Astrocyte of the cerebellum (primary cell): Measurements from ENCODE around the gene FAM120A.

ENCODE experiments used
- DNase-seq: peaks from one replicate; pipeline ENCODE4 v3.0.0-alpha.2; 2011; ENCODE audit warnings: low read depth
- H3K4me3 ChIP-seq: 2 replicates; pipeline ENCODE4 v1.5.1; 2011; ENCODE audit warnings: mild to moderate bottlenecking, low read depth, low read length, moderate library complexity
- CTCF ChIP-seq: IDR thresholded peaks from 2 replicates; pipeline ENCODE4 v1.5.1; 2012; ENCODE audit warnings: low read length, low read depth, moderate library complexity, mild to moderate bottlenecking; ENCODE audit errors: missing control alignments
- in situ Hi-C: cut with HindIII; loops from 2 replicates; pipeline ENCODE4 v1.10.0; 2017; ENCODE audit warnings: low sequenced_read_pairs

Gene FAM120A

DNA sequence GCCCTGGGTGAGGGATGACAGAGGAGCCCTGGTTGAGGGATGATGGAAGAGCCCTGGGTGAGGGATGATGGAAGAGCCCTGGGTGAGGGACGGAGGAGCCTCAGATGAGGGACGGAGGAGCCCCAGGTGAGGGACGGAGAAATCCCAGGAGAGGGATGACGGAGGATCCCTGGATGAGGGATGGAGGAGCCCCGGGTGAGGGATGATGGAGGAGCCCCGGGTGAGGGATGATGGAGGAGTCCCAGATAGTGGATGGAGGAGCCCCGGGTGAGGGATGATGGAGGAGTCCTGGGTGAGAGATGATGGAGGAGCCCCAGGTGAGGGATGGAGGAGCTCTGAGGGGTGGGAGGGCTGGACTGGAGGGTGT, 135.8 kb downstream of the FAM120A start:
- no peak for TF ChIP-seq CTCF
- no peak overlapping the region for H3K4me3 ChIP-seq
- in situ Hi-C loops, result no loop called here
- DNase-seq, result no peak

DNA sequence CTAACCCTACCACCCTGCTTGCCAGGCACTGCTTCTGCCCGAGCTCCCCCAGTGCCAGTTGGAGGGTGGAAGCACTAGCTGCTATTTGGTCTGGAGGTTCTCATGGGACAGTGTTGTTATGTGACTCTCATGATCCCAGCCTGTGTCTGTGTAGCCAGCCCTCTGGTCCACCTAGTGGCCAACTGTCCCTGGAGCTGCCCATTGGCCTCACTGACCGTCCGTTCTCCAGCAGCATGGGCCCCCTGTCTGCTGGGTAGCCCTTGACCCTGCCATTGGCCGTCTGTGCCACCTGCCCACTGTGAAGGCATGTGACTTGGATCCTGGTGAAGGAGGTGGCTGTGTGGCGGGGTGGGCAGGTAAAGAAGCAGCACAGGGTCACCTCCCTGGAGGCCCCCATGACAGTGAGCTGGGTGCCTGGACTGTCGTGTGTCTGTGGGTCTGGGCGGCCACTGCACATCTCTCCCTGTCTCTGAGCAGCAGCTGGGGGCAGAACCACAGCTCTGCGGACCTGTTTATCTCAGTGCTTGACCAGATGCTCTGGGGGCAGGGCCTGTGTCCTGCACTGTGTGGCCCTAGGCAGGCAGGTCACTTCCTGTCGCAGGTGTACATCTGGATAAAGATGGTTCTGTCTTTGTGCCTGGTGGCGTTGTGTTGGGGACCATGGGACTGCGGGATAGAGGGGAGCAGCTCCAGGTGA, 136.3 kb downstream of the FAM120A start:
- TF ChIP-seq CTCF, result peak; percentile 11
- no peak overlapping the region for H3K4me3 ChIP-seq
- in situ Hi-C loops, result no loop called here
- DNase-seq, result no peak

DNA sequence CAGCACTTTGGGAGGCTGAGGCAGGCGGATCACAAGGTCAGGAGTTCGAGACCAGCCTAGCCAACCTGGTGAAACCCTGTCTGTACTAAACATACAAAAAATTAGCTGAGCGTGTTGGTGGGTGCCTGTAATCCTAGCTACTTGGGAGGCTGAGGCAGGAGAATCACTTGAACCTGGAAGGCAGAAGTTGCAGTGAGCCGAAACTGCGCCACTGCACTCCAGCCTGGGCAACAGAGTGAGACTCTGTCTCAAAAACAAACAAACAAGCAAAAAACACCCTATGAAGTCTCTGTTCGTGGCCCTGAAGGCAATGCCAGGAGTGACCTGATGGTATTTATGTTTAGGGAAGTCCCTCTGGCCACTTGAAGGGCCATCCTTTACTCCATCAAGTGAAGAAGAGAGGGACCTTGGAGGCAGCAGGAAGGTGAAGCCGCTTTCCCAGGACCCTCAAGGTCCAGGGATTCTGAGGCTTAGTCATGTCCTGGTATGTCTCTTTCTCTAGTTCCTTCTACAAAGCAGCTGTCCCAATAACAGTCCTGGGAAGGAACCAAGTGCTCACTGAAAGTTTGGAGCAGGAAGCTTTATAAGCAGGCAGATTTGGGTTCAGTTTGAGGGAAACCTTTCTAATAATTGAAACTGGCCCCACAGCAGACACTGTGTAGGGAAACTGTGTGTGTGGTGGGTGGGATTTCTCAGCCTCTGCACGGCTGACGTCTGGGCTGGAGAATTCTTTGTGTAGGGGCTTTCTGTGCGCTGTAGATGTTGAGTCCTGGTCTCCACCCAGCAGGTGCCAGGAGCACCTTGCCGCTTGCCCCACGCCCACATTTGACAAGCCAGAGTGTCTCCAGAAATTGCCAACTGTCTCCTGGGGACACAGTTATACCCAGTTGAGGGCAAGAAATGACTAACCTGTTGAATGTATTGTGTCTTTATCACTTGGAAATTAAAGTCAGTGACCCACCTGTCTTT, 137.4 kb downstream of the FAM120A start:
- in situ Hi-C loops, result no loop called here
- no peak for TF ChIP-seq CTCF
- H3K4me3 ChIP-seq, result no peak overlapping the region
- no peak for DNase-seq

GRCh38 chr9:93589688-93590087, 138.2 kb downstream of the FAM120A start:
- H3K4me3 ChIP-seq, result no peak overlapping the region
- TF ChIP-seq CTCF, result no peak
- in situ Hi-C loops, result no loop called here
- DNase-seq, result no peak

- no peak for DNase-seq
- no peak overlapping the region for H3K4me3 ChIP-seq
- no peak for TF ChIP-seq CTCF
- in situ Hi-C loops, result no loop called here
Observed at GRCh38 chr9:93590609-93591234, 139.2 kb downstream of the FAM120A start.

- in situ Hi-C loops, result no loop called here
- DNase-seq, result no peak
- H3K4me3 ChIP-seq, result no peak overlapping the region
- TF ChIP-seq CTCF, result no peak
Observed at GRCh38 chr9:93591301-93592007, 140.0 kb downstream of the FAM120A start.
